Prostate gland (tissue), 2 donors: ENCODE data around the gene LHPP. TPM values are rescaled to one million over a fixed set of nuclear protein-coding genes. Genes with fewer than 3 reads are reported as not detected.
A peak's percentile ranks its signal among the peaks of the same experiment; 100 is the strongest.

ENCODE experiments used
- DNase-seq: peaks from one replicate; pipeline ENCODE4 v3.0.0-alpha.2; 2019; ENCODE audit warnings: low spot score
- H3K27ac ChIP-seq, 2 donors: fragments of 200-600 bp; sonication (generic); 2 replicates each; pipeline ENCODE4 v1.5.1; 2017 to 2019
- H3K27me3 ChIP-seq: fragments of 200-600 bp; sonication (generic); replicated peaks from 2 replicates; pipeline ENCODE4 v1.5.1; 2019; ENCODE audit not compliant: insufficient read depth
- H3K36me3 ChIP-seq, 2 donors: fragments of 200-600 bp; sonication (generic); 1 replicate in 1 of 2; 2 replicates in 1 of 2; pipeline versions ENCODE4 v1.5.1 to v1.8.1; 2017 to 2019
- H3K4me1 ChIP-seq: fragments of 200-600 bp; sonication (generic); replicated peaks from 2 replicates; pipeline ENCODE4 v1.5.1; 2019
- H3K4me3 ChIP-seq, 2 donors: fragments of 200-600 bp; sonication (generic); 2 replicates each; pipeline ENCODE4 v1.5.1; 2017 to 2019
- H3K9me3 ChIP-seq: fragments of 200-600 bp; sonication (generic); 2 replicates; pipeline ENCODE4 v1.5.1; 2017
- CTCF ChIP-seq, 4 experiments: fragments of 200-600 bp in 2 of 4; fragments of 450-650 bp in 2 of 4; sonication (generic) in 2 of 4; IDR thresholded peaks; 1 replicate in 3 of 4; 2 replicates in 1 of 4; pipeline ENCODE4 v1.5.1; 2016 to 2019; ENCODE audit warnings: antibody characterized with exemption in 4 of 4, mild to moderate bottlenecking in 2 of 4, moderate library complexity in 2 of 4
- POLR2A ChIP-seq: fragments of 450-650 bp; IDR thresholded peaks from one replicate; pipeline ENCODE4 v1.6.1; 2016; ENCODE audit warnings: antibody characterized with exemption, mild to moderate bottlenecking
- POLR2AphosphoS5 ChIP-seq: sonication (generic); formaldehyde crosslinking; IDR thresholded peaks from one replicate; pipeline ENCODE4 v1.6.1; 2017; ENCODE audit warnings: antibody characterized with exemption
- WGBS: methylation state at CpG from one replicate; pipeline ENCODE4 v1.1.5; 2018; 5-methylcytosine and 5-hydroxymethylcytosine counted together
- intact Hi-C: fragments of 100-400 bp; cut with DNase I; formaldehyde crosslinking; loops from one replicate; pipeline ENCODE4 v1.14.2; 2022
- total RNA-seq, 2 donors: library from RNA; depleted of rRNA; stranded (reverse); fragments of >200 nt; gene quantifications; one replicate each; pipeline ENCODE4 v1.1.0, GENCODE V29; 2016

LHPP gene
- total RNA-seq, 2 donors from 2014 or later, result 21.9 to 43.3 TPM

- 74% methylated on average over 19 of the region's 19 CpGs for WGBS
- intact Hi-C loops, result loop anchor here (5.0 kb wide), 2 partner anchors 96 to 109 kb away; partner anchors contain the start of gene FAM53B
- DNase-seq, result no peak
Observed at GRCh38 chr10:124646483-124647352, 185.1 kb downstream of the LHPP start.

GRCh38 chr10:124647421-124648130 is 186.0 kb downstream of the LHPP start:
- no peaks in the 10 kb centered on the region for H3K9me3 ChIP-seq
- H3K4me1 ChIP-seq, result peaks cover 5% of the 10 kb centered on the region
- H3K36me3 ChIP-seq, result no peaks in the 10 kb centered on the region
- WGBS, result 68% methylated on average over 9 of the region's 9 CpGs
- intact Hi-C loops, result loop anchor here (5.0 kb wide), 2 partner anchors 95 to 110 kb away; partner anchors contain the start of gene FAM53B
- no peak for DNase-seq
- TF ChIP-seq CTCF (IDR thresholded peaks at IDR 0.05) (no peak), POLR2A (no peak), POLR2AphosphoS5 (no peak)
- H3K4me3 ChIP-seq, result no peak overlapping the region
- H3K27me3 ChIP-seq, result no peaks in the 10 kb centered on the region
- peak overlapping the region; percentile 3 to 28 for H3K27ac ChIP-seq

More at GRCh38 chr10:124646483-124647352, 185.1 kb downstream of the LHPP start:
- Histone ChIP-seq H3K4me3 (no peak overlapping the region), H3K9me3 (no peaks in the 10 kb centered on the region), H3K4me1 (peaks cover 5% of the 10 kb centered on the region), H3K27me3 (no peaks in the 10 kb centered on the region), H3K36me3 (no peaks in the 10 kb centered on the region), H3K27ac (peak overlapping the region; percentile 5 to 19)
- TF ChIP-seq CTCF (IDR thresholded peaks at IDR 0.05) (no peak), POLR2AphosphoS5 (peak; percentile 4), POLR2A (no peak)

DNA sequence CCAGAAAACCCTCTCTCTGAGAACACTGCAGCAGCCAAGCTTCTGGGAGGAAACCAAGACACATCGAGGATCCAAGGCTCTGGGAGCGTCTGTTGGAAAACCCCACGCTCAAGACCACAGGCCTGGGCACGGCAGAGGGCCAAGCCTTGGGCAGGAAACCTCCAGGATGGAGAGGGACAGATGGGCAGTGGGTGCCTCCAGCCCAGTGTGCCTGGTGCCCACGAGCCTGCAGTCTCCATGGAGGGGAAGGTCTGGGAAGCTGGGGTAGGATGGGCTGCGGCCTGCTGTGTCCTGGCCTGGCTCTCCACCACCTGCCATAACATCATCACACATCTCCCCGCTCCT is 186.5 kb downstream of the LHPP start:
- intact Hi-C loops, result loop anchor here (5.0 kb wide), 2 partner anchors 94 to 111 kb away; partner anchors contain the start of gene FAM53B
- peaks cover 5% of the 10 kb centered on the region for H3K4me1 ChIP-seq
- whole genome bisulfite sequencing, result 46% methylated on average over 7 of the region's 7 CpGs

DNA sequence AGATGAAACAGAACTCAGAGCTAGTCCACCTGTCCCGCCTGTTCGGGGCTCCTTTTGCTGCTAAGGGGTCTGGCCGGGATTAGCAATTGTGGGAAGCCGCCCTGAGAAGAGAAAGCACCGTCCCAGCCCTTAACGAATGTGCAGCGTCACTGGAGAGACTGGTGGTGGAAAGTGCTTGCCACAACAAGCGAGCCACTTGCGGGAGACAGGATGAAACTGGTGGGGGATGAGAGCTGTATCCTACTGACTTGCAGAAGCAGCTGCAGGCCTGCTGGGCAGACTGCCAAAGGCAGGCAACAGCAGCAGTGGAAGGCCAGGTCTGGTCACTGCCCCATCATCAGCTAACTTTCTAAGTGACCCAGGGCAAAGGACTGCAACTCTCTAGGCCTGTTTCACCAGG is 187.1 kb downstream of the LHPP start:
- H3K4me1 ChIP-seq, result peaks cover 5% of the 10 kb centered on the region
- H3K36me3 ChIP-seq, result no peaks in the 10 kb centered on the region
- TF ChIP-seq CTCF (IDR thresholded peaks at IDR 0.05) (no peak), POLR2A (no peak), POLR2AphosphoS5 (no peak)
- no peaks in the 10 kb centered on the region for H3K27me3 ChIP-seq
- no peak overlapping the region for H3K4me3 ChIP-seq
- 26% methylated on average over 9 of the region's 9 CpGs for WGBS
- intact Hi-C loops, result loop anchor here (5.0 kb wide), 2 partner anchors 94 to 111 kb away; partner anchors contain the start of gene FAM53B
- H3K27ac ChIP-seq, result peak overlapping the region in 1 of 2 donors; percentile 28
- no peak for DNase-seq
- H3K9me3 ChIP-seq, result no peaks in the 10 kb centered on the region

More for the DNA sequence above, 186.5 kb downstream of the LHPP start:
- Histone ChIP-seq H3K9me3 (no peaks in the 10 kb centered on the region), H3K4me3 (no peak overlapping the region), H3K27ac (peak overlapping the region; percentile 3 to 28), H3K36me3 (no peaks in the 10 kb centered on the region), H3K27me3 (no peaks in the 10 kb centered on the region)
- TF ChIP-seq CTCF (IDR thresholded peaks at IDR 0.05) (no peak), POLR2A (no peak), POLR2AphosphoS5 (no peak)
- no peak for DNase-seq
